SU-DHL-6 (cell line): ENCODE results near the gene TMEM212.

Source experiments
- H2AFZ ChIP-seq: fragments of 200-600 bp; sonication (generic); 2 replicates; pipeline ENCODE4 v1.6.1; 2014; ENCODE audit warnings: low read depth, mild to moderate bottlenecking, moderate library complexity, mixed read lengths, antibody characterized with exemption, low read length; ENCODE audit not compliant: severe bottlenecking
- H3F3A ChIP-seq: fragments of 200-600 bp; shearing (Covaris generic); 2 replicates; pipeline ENCODE4 v1.6.0; 2016; ENCODE audit warnings: antibody characterized with exemption, mild to moderate bottlenecking; ENCODE audit not compliant: insufficient read depth
- H3K27ac ChIP-seq: fragments of 200-600 bp; sonication (generic); 2 replicates; pipeline ENCODE4 v1.5.1; 2016; ENCODE audit warnings: low read depth, mild to moderate bottlenecking, low read length, moderate library complexity, mixed read lengths
- H3K27me3 ChIP-seq: fragments of 200-600 bp; sonication (generic), shearing (Covaris generic); 2 replicates; pipeline ENCODE4 v1.6.0; 2014; ENCODE audit warnings: mild to moderate bottlenecking, low read length
- H3K36me3 ChIP-seq: fragments of 200-600 bp; sonication (generic); 2 replicates; pipeline ENCODE4 v1.6.1; 2014; ENCODE audit warnings: mild to moderate bottlenecking, low read length, mixed read lengths
- H3K4me2 ChIP-seq: fragments of 300-600, 200-600 bp; shearing (Covaris generic), sonication (generic); 2 replicates; pipeline ENCODE4 v1.6.0; 2014; ENCODE audit warnings: low read length, low read depth, mild to moderate bottlenecking; ENCODE audit not compliant: poor library complexity, severe bottlenecking
- H3K4me3 ChIP-seq: fragments of 200-600 bp; sonication (generic); 2 replicates; pipeline ENCODE4 v1.5.1; 2014; ENCODE audit warnings: antibody characterized with exemption, low read length, mild to moderate bottlenecking, mixed read lengths; ENCODE audit not compliant: insufficient read depth, poor library complexity, severe bottlenecking
- H3K79me2 ChIP-seq: fragments of 200-600 bp; sonication (generic); 2 replicates; pipeline ENCODE4 v1.6.1; 2014; ENCODE audit warnings: mild to moderate bottlenecking, low read length, moderate library complexity; ENCODE audit not compliant: insufficient read depth
- H3K9ac ChIP-seq: fragments of 200-600 bp; sonication (generic); 2 replicates; pipeline ENCODE4 v1.7.0; 2014; ENCODE audit warnings: mild to moderate bottlenecking, low read length
- H3K9me2 ChIP-seq: fragments of 200-600 bp; sonication (generic); replicated peaks from 2 replicates; pipeline ENCODE4 v1.6.1; 2014; ENCODE audit warnings: low read length; ENCODE audit not compliant: insufficient read depth
- H3K9me3 ChIP-seq: fragments of 200-600 bp; sonication (generic); 2 replicates; pipeline ENCODE4 v1.6.1; 2014; ENCODE audit warnings: low read length, mixed read lengths; ENCODE audit not compliant: insufficient read depth
- H4K20me1 ChIP-seq: fragments of 200-600 bp; sonication (generic); 2 replicates; pipeline ENCODE4 v1.6.1; 2014; ENCODE audit warnings: low read depth, mild to moderate bottlenecking, antibody characterized with exemption, low read length, moderate library complexity, mixed read lengths
- EZH2phosphoT487 ChIP-seq: fragments of 200-600 bp; sonication (generic), shearing (Covaris generic); conservative IDR thresholded peaks from 2 replicates; pipeline ENCODE4 v1.6.1; 2018; ENCODE audit warnings: mild to moderate bottlenecking, antibody characterized with exemption, low read length, moderate library complexity, mixed read lengths
- TF ChIP-seq, protein P1 (sequence below): fragments of 200-600 bp; sonication (generic); IDR thresholded peaks from one replicate; pipeline ENCODE4 v1.5.1; 2017; ENCODE audit warnings: antibody characterized with exemption, mild to moderate bottlenecking, low read length, moderate library complexity; ENCODE audit not compliant: insufficient read depth, poor library complexity, severe bottlenecking

Gene TMEM212

DNA sequence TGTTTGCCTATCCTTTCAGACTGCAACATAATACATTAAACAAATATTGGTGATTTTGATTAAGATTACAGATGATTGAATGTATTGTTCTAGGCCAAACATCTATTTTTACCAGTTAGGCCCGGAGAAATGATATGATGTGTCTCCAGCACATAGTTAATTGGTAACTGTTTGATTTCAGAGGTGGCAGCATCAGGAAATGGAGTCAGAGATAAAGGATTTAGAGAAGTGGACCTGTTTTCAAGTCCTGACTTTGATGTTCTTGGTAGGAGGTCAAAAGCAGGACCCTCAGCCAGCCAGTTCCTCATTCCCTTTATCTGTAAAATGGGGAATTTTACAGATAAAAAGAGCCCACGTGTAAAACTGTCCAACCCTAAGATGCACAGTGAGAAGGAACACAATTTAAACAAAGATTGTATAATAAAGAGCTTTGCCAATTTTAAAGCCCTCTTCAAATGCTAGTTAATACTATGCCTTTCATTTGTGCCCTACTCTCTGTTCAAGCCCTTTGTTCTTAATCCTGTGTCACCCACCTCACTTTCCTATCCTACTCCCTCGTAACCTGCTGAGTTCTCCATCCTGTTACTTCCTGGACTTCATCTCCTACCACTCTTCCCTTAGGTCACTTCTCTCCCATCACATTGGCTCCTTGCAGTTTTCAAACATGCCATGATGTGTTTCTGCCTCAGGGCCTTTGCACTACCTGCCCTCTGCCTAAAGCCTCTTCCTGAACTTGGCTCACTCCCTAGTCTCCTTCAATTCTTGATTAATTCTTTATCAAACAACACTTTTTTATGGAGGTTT lies 2.5 kb downstream of the TMEM212 start:
- Histone ChIP-seq H3F3A (no peaks in the 10 kb centered on the region), H3K9ac (no peak overlapping the region), H3K4me3 (no peak overlapping the region), H3K9me3 (no peaks in the 10 kb centered on the region), H3K79me2 (no peaks in the 10 kb centered on the region), H3K27ac (no peak overlapping the region), H4K20me1 (no peaks in the 10 kb centered on the region), H3K4me2 (no peak overlapping the region), H3K27me3 (peaks cover 2% of the 10 kb centered on the region; the same call in 1 of the 2 replicates), H2AFZ (no peak overlapping the region), H3K9me2 (no peaks in the 10 kb centered on the region), H3K36me3 (no peaks in the 10 kb centered on the region)
- TF ChIP-seq, protein P1, sequence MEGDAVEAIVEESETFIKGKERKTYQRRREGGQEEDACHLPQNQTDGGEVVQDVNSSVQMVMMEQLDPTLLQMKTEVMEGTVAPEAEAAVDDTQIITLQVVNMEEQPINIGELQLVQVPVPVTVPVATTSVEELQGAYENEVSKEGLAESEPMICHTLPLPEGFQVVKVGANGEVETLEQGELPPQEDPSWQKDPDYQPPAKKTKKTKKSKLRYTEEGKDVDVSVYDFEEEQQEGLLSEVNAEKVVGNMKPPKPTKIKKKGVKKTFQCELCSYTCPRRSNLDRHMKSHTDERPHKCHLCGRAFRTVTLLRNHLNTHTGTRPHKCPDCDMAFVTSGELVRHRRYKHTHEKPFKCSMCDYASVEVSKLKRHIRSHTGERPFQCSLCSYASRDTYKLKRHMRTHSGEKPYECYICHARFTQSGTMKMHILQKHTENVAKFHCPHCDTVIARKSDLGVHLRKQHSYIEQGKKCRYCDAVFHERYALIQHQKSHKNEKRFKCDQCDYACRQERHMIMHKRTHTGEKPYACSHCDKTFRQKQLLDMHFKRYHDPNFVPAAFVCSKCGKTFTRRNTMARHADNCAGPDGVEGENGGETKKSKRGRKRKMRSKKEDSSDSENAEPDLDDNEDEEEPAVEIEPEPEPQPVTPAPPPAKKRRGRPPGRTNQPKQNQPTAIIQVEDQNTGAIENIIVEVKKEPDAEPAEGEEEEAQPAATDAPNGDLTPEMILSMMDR, result no peak
- no peak for TF ChIP-seq EZH2phosphoT487

DNA sequence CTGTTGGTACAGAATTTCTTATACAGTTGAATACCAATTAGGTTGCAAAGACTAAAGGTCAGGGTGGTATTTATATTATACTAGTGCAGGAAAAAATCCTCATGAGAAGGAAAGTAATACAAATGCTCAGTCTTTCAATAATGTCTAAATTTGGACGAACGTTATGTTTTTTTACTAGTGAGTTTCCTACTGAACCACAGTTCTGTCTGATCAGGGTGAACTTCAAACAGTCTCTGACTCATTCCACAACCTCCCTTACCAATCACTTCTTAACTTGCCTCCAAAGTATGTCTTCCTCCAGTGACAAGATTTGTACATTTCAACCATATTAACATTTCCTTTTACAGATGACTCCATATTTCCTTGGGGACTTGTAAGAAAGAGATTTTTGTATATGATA lies 3.4 kb downstream of the TMEM212 start:
- H3K4me2 ChIP-seq, result no peak overlapping the region
- no peaks in the 10 kb centered on the region for H3F3A ChIP-seq
- no peak overlapping the region for H3K4me3 ChIP-seq
- no peak overlapping the region for H3K27ac ChIP-seq
- no peaks in the 10 kb centered on the region for H3K9me2 ChIP-seq
- H3K36me3 ChIP-seq, result no peaks in the 10 kb centered on the region
- no peak overlapping the region for H2AFZ ChIP-seq
- H3K9ac ChIP-seq, result no peak overlapping the region
- no peaks in the 10 kb centered on the region for H4K20me1 ChIP-seq
- H3K9me3 ChIP-seq, result no peaks in the 10 kb centered on the region
- no peaks in the 10 kb centered on the region for H3K79me2 ChIP-seq
- TF ChIP-seq EZH2phosphoT487, result no peak
- TF ChIP-seq, protein P1, result no peak
- peaks cover 2% of the 10 kb centered on the region; the same call in 1 of the 2 replicates for H3K27me3 ChIP-seq

DNA sequence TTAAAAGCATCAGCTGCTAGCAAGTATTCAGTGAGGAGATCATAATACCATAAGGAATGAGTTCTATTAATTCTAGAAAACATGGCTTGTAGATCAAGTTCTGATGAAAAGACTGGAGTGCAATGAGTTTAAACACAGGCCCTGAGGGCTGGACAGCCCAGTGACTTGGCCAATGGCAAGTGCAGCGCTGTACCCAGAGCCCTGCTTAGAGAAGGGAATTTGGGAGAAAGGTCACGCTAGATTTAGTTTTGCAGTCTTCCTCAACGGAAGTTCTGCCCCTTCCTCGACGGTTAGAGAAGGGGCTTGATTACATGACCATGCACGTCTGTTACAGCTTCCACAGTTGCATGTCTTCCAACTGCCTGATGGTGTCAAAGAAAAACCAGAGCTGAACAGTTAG lies 4.0 kb downstream of the TMEM212 start:
- Histone ChIP-seq H3K9me3 (no peaks in the 10 kb centered on the region), H3K9me2 (no peaks in the 10 kb centered on the region), H3K9ac (no peak overlapping the region), H3F3A (no peaks in the 10 kb centered on the region), H3K79me2 (no peaks in the 10 kb centered on the region), H3K4me3 (no peak overlapping the region), H2AFZ (no peak overlapping the region), H3K27ac (no peak overlapping the region), H3K36me3 (no peaks in the 10 kb centered on the region), H3K4me2 (no peak overlapping the region), H4K20me1 (no peaks in the 10 kb centered on the region), H3K27me3 (peaks cover 2% of the 10 kb centered on the region; the same call in 1 of the 2 replicates)
- TF ChIP-seq, protein P1, result no peak
- no peak for TF ChIP-seq EZH2phosphoT487
